ENCODE results near the gene AMN1. TPM values are rescaled to one million over a fixed set of nuclear protein-coding genes. Genes with fewer than 3 reads are reported as not detected.

The AMN1 gene
- total and polyA plus RNA-seq, 11 donors: 8.5 to 22.5 (median 16.3) TPM

GRCh38 chr12:31729705-31730104 lies 884 bp upstream of the AMN1 start:
- WGBS, 4 donors: 80 to 91% (median 90%) methylated on average over 4 of the region's 4 CpGs
- ATAC-seq (no peak), DNase-seq (no peak)
- Histone ChIP-seq H3K9me3 (peaks cover 0 to 39% (median 4%) of the 10 kb centered on the region in 12 donors), H3K27me3 (no peaks in the 10 kb centered on the region), H3K4me1 (peaks cover 0 to 80% (median 41%) of the 10 kb centered on the region in 12 donors), H3K27ac (peak overlapping the region; percentile 92 to 98 (median 95)), H3K36me3 (no peaks in the 10 kb centered on the region), H3K4me3 (peak overlapping the region; percentile 46 to 85 (median 63))
- TF ChIP-seq POLR2A (IDR thresholded peaks at IDR 0.05): no peak
- TF ChIP-seq CTCF (IDR thresholded peaks at IDR 0.05): no peak
- intact Hi-C loops (cut with DNase I): loop anchor here (2.0 to 10.0 kb wide), 7 partner anchors 72 to 235 kb away; partner anchors contain the start of genes RESF1 (in 7 of the 10) and ETFBKMT (in 3 of the 10)

- Histone ChIP-seq H3K27me3 (no peaks in the 10 kb centered on the region), H3K36me3 (no peaks in the 10 kb centered on the region), H3K4me3 (peak overlapping the region; percentile 39 to 85 (median 63)), H3K9me3 (peaks cover 0 to 33% (median 4%) of the 10 kb centered on the region in 12 donors), H3K4me1 (peaks cover 0 to 77% (median 37%) of the 10 kb centered on the region in 12 donors), H3K27ac (peak overlapping the region; percentile 92 to 98 (median 95))
- intact Hi-C loops (cut with DNase I): loop anchor here in 8 of 10 donors (1.0 to 10.0 kb wide), 7 partner anchors 71 to 231 kb away; partner anchors contain the start of genes RESF1 (in 7 of the 8) and ETFBKMT (in 3 of the 8)
- WGBS, 4 donors: 1% methylated on average over 15 to 22 of the region's 22 CpGs
- peak in 3 of 4 donors; percentile 5 to 27 (median 26) for ATAC-seq
- DNase-seq: peak in 4 of 5 donors; percentile 46 to 64 (median 54)
- TF ChIP-seq POLR2A (IDR thresholded peaks at IDR 0.05) (no peak), CTCF (IDR thresholded peaks at IDR 0.05) (no peak)
These were observed 418 bp downstream of the AMN1 start for GRCh38 chr12:31728289-31728916.

- DNase-seq (no peak), ATAC-seq (no peak)
- Histone ChIP-seq H3K9me3 (peaks cover 0 to 26% (median 4%) of the 10 kb centered on the region in 12 donors), H3K27me3 (no peaks in the 10 kb centered on the region), H3K36me3 (no peaks in the 10 kb centered on the region), H3K4me3 (no peak overlapping the region), H3K27ac (peak overlapping the region in 6 of 12 donors; percentile 35 to 98 (median 69)), H3K4me1 (peaks cover 0 to 73% (median 28%) of the 10 kb centered on the region in 12 donors)
- intact Hi-C loops (cut with DNase I): loop anchor here in 8 of 10 donors (5.0 to 10.0 kb wide), 5 partner anchors 70 to 230 kb away; partner anchors contain the start of genes RESF1 (in 4 of the 8) and ETFBKMT (in 3 of the 8)
- 97 to 99% (median 98%) methylated on average over 2 of the region's 2 CpGs for WGBS, 4 donors
- TF ChIP-seq CTCF (IDR thresholded peaks at IDR 0.05) (no peak), POLR2A (IDR thresholded peaks at IDR 0.05) (no peak)
These were observed 1.6 kb downstream of the AMN1 start for GRCh38 chr12:31727192-31727591.

GRCh38 chr12:31726575-31726974 lies 2.2 kb downstream of the AMN1 start:
- intact Hi-C loops (cut with DNase I): loop anchor here in 8 of 10 donors (5.0 to 10.0 kb wide), 5 partner anchors 69 to 231 kb away; partner anchors contain the start of genes RESF1 (in 4 of the 8) and ETFBKMT (in 3 of the 8)
- H3K4me1 ChIP-seq: peaks cover 0 to 70% (median 24%) of the 10 kb centered on the region in 12 donors
- peaks cover 0 to 24% (median 4%) of the 10 kb centered on the region in 12 donors for H3K9me3 ChIP-seq
- no peak for TF ChIP-seq CTCF (IDR thresholded peaks at IDR 0.05)
- TF ChIP-seq POLR2A (IDR thresholded peaks at IDR 0.05): no peak
- no peaks in the 10 kb centered on the region for H3K36me3 ChIP-seq
- DNase-seq (no peak), ATAC-seq (no peak)
- H3K27me3 ChIP-seq: no peaks in the 10 kb centered on the region
- peak overlapping the region in 10 of 12 donors; percentile 5 to 98 (median 35) for H3K27ac ChIP-seq
- no peak overlapping the region for H3K4me3 ChIP-seq
